ENCODE data around the gene LRRC4B. TPM values are rescaled to one million over a fixed set of nuclear protein-coding genes. Genes with fewer than 3 reads are reported as not detected.

LRRC4B gene
- total and polyA plus RNA-seq, 2 of the 8 experiments (the other 6 are each of a cell fraction or from before 2014, with no cell fraction given), result 13.4 to 21.2 TPM

GRCh38 chr19:50477751-50478515 lies 90.3 kb downstream of the LRRC4B start (continued):
- no peak for TF ChIP-seq TEAD4 (IDR thresholded peaks at IDR 0.05; ENCODE audit: low read depth, low read length)
- no peak for TF ChIP-seq USF2 (IDR thresholded peaks at IDR 0.05; ENCODE audit: low read length)
- no peak for TF ChIP-seq NANOG (IDR thresholded peaks at IDR 0.05; ENCODE audit: insufficient read depth, low read depth, low read length, poor library complexity, severe bottlenecking)
- no peak for TF ChIP-seq MAX (IDR thresholded peaks at IDR 0.05)
- no peak for TF ChIP-seq POLR2A (IDR thresholded peaks at IDR 0.05; ENCODE audit: control extremely low read depth in 1 of 2, low read depth in 2 of 2, low read length in 2 of 2)
- TF ChIP-seq SAP30 (IDR thresholded peaks at IDR 0.05; ENCODE audit: insufficient read depth, insufficient replicate concordance, low read length), result no peak
- TF ChIP-seq KDM1A (IDR thresholded peaks at IDR 0.05; ENCODE audit: borderline replicate concordance, low read length), result no peak
- no peak for TF ChIP-seq TCF12 (IDR thresholded peaks at IDR 0.05; ENCODE audit: low read depth, low read length)
- TF ChIP-seq E2F6 (IDR thresholded peaks at IDR 0.05), result no peak
